Measurements from ENCODE around the gene RALGAPB. TPM values are rescaled to one million over a fixed set of nuclear protein-coding genes. Genes with fewer than 3 reads are reported as not detected.
A peak's percentile ranks its signal among the peaks of the same experiment; 100 is the strongest.

RALGAPB gene
- total RNA-seq, 1 experiment from 2014 or later: 36.7 TPM

- POLR2A ChIA-PET: no interaction called here
- H3K4me3 Mint-ChIP-seq: no peak overlapping the region
- TF ChIP-seq GABPB1 (CRISPR knock-in tag; IDR thresholded peaks at IDR 0.05) (peak; percentile 76; the same call in 1 of the 2 replicates), ATF2 (CRISPR knock-in tag; IDR thresholded peaks at IDR 0.05; ENCODE audit: borderline replicate concordance, low read depth) (no peak)
These were observed 112.9 kb downstream of the RALGAPB start for GRCh38 chr20:38585404-38586180.

GRCh38 chr20:38586181-38586525 is 113.5 kb downstream of the RALGAPB start:
- Mint-ChIP-seq H3K9me3 (no peaks in the 10 kb centered on the region), H3K27me3 (ENCODE audit: low read depth) (no peaks in the 10 kb centered on the region), H3K4me3 (no peak overlapping the region), H3K27ac (no peak overlapping the region), H3K4me1 (peaks cover 4% of the 10 kb centered on the region; the same call in 1 of the 2 replicates), H3K36me3 (no peaks in the 10 kb centered on the region)
- ChIA-PET POLR2A (no interaction called here), CTCF (no interaction called here)
- TF ChIP-seq NR1H2 (CRISPR knock-in tag; IDR thresholded peaks at IDR 0.05): no peak
- TF ChIP-seq SMAD4 (CRISPR knock-in tag; IDR thresholded peaks at IDR 0.05): no peak
- no peak for TF ChIP-seq NFE2L1 (CRISPR knock-in tag; IDR thresholded peaks at IDR 0.05)
- no peak for TF ChIP-seq E2F5 (CRISPR knock-in tag; IDR thresholded peaks at IDR 0.05)
- TF ChIP-seq JUN (CRISPR knock-in tag; IDR thresholded peaks at IDR 0.05): no peak
- no peak for TF ChIP-seq SOX15 (CRISPR knock-in tag; IDR thresholded peaks at IDR 0.05)
- no peak for TF ChIP-seq MYBL2 (CRISPR knock-in tag; IDR thresholded peaks at IDR 0.05)
- no peak for TF ChIP-seq ZNF425 (CRISPR knock-in tag; conservative IDR thresholded peaks at IDR 0.05)
- no peak for TF ChIP-seq SP1 (CRISPR knock-in tag; conservative IDR thresholded peaks at IDR 0.05)
- no peak for TF ChIP-seq GRHL2 (CRISPR knock-in tag; IDR thresholded peaks at IDR 0.05; ENCODE audit: insufficient replicate concordance, severe bottlenecking)
- no peak for TF ChIP-seq ZBTB21 (CRISPR knock-in tag; IDR thresholded peaks at IDR 0.05; ENCODE audit: borderline replicate concordance)
- ATAC-seq (no peak), DNase-seq (ENCODE audit: low spot score) (no peak)

More at GRCh38 chr20:38585404-38586180, 112.9 kb downstream of the RALGAPB start:
- CTCF ChIA-PET: no interaction called here
- ATAC-seq (no peak), DNase-seq (ENCODE audit: low spot score) (no peak)
- Mint-ChIP-seq H3K4me1 (peaks cover 7% of the 10 kb centered on the region; the same call in 1 of the 2 replicates), H3K36me3 (no peaks in the 10 kb centered on the region), H3K9me3 (no peaks in the 10 kb centered on the region), H3K27ac (no peak overlapping the region), H3K27me3 (ENCODE audit: low read depth) (no peaks in the 10 kb centered on the region)

- ChIA-PET CTCF (no interaction called here), POLR2A (no interaction called here)
- Mint-ChIP-seq H3K4me1 (peaks cover 8% of the 10 kb centered on the region), H3K36me3 (no peaks in the 10 kb centered on the region), H3K27ac (no peak overlapping the region), H3K9me3 (no peaks in the 10 kb centered on the region), H3K27me3 (ENCODE audit: low read depth) (no peaks in the 10 kb centered on the region), H3K4me3 (no peak overlapping the region)
- DNase-seq (ENCODE audit: low spot score) (no peak), ATAC-seq (no peak)
- TF ChIP-seq E2F4 (CRISPR knock-in tag; IDR thresholded peaks at IDR 0.05; ENCODE audit: borderline replicate concordance, low read depth) (no peak), ZNF219 (CRISPR knock-in tag; IDR thresholded peaks at IDR 0.05; ENCODE audit: borderline replicate concordance) (no peak), IRF1 (CRISPR knock-in tag; IDR thresholded peaks at IDR 0.05) (no peak), KAT7 (CRISPR knock-in tag; IDR thresholded peaks at IDR 0.05; ENCODE audit: borderline replicate concordance) (no peak), AFF4 (CRISPR knock-in tag; IDR thresholded peaks at IDR 0.05; ENCODE audit: borderline replicate concordance) (no peak), MLX (CRISPR knock-in tag; IDR thresholded peaks at IDR 0.05) (no peak)
These were observed 115.7 kb downstream of the RALGAPB start for GRCh38 chr20:38588303-38588702.
